ENCODE results near the gene IMMP2L.

The IMMP2L gene

DNA sequence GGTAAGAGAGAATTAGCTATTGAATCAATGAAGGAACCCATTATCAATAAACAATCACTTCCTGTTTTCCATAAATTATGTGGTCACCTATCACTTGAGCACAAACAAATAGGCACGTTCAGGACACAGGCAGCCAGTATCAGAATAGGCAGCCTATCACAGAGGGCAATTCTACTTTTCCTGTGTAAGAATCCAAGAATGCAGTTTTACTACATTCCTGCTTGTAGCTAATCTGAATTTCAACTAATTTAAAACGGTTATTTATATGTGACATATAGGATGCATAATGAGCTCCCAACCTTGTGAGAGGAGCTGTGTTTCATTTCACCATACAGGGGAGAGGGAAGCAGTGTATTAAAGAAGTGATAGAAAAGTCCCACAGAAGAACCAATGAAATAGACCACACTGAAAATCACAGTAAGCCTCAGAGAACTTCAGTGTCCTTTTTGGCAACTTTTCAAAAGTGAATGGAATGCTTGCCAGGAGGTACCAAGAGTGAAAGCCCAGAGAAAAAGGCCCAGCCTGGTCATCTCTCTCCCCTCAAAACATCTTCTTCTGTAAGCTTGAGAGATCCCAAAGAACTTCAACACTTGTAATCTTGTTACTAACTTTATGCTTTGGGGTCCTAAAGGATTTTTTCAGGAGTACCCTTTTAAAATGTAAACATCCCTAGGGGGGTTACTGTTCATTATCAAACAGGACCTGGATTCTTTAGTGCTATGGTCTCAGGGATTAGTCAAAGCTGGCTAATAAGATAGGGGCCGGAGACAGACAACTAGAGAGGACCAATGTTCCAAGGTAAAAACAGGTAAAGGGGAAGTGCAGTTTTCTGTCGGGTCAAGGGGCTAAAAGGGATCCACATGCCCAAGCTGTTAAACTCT lies 1.3 kb downstream of the IMMP2L start:
- Mint-ChIP-seq H3K4me3 (peak overlapping the region; percentile 84 to 92 (median 91)), H3K36me3 (ENCODE audit: low read depth) (peaks cover 17% of the 10 kb centered on the region), H3K4me1 (peaks cover 34% of the 10 kb centered on the region), H3K9me3 (no peaks in the 10 kb centered on the region), H3K27ac (peak overlapping the region; percentile 82 to 97 (median 86)), H3K27me3 (ENCODE audit: low read depth) (no peaks in the 10 kb centered on the region)
- TF ChIP-seq, protein P1, sequence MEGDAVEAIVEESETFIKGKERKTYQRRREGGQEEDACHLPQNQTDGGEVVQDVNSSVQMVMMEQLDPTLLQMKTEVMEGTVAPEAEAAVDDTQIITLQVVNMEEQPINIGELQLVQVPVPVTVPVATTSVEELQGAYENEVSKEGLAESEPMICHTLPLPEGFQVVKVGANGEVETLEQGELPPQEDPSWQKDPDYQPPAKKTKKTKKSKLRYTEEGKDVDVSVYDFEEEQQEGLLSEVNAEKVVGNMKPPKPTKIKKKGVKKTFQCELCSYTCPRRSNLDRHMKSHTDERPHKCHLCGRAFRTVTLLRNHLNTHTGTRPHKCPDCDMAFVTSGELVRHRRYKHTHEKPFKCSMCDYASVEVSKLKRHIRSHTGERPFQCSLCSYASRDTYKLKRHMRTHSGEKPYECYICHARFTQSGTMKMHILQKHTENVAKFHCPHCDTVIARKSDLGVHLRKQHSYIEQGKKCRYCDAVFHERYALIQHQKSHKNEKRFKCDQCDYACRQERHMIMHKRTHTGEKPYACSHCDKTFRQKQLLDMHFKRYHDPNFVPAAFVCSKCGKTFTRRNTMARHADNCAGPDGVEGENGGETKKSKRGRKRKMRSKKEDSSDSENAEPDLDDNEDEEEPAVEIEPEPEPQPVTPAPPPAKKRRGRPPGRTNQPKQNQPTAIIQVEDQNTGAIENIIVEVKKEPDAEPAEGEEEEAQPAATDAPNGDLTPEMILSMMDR (IDR thresholded peaks at IDR 0.05; ENCODE audit: unreplicated experiment in 3 of 3), result no peak

DNA sequence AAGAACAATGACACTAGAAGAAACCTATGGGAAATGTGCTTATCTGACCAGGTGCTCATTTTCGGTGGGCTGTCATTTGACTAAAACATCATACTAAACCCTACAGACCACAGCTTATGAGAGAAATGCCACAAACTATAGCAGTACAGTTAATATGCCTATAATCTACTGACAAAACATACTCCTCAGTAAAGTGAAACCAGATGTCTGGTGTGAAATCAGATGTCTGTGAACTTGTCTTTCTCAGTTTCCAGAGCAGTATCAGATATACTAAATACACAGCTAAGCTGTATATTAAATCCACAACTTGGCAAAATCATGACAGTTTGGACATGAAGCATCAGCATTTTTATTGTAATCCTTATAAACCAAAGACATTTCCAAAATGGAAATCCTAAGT lies 3.3 kb downstream of the IMMP2L start:
- H3K27ac Mint-ChIP-seq, result peak overlapping the region; percentile 40 to 60 (median 42)
- peak overlapping the region in 1 of 3 experiments; percentile 23 for H3K4me3 Mint-ChIP-seq
- H3K9me3 Mint-ChIP-seq, result no peaks in the 10 kb centered on the region
- H3K36me3 Mint-ChIP-seq (ENCODE audit: low read depth), result peaks cover 34% of the 10 kb centered on the region
- TF ChIP-seq, protein P1 (IDR thresholded peaks at IDR 0.05; ENCODE audit: unreplicated experiment in 3 of 3), result no peak
- peaks cover 34% of the 10 kb centered on the region for H3K4me1 Mint-ChIP-seq
- H3K27me3 Mint-ChIP-seq (ENCODE audit: low read depth), result no peaks in the 10 kb centered on the region

DNA sequence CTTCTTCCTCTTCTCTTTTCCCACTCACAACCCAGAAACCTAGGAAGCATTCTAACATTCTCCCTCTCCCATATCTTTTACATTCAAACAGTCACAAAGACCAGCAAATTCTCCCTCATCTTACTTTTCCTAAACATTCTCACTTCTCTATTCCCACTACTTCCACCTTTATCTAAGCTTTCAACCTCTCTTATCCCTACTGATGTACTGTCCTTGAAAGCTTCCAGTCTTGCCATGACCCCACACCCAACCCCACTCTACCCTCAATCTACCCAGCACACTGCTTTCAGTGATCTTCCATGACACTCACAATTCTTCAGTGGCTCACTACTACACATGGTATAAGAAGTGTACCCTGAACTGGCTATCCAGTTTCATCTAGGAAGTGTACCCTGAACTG lies 5.3 kb downstream of the IMMP2L start:
- TF ChIP-seq, protein P1 (IDR thresholded peaks at IDR 0.05; ENCODE audit: unreplicated experiment in 3 of 3), result no peak
- Mint-ChIP-seq H3K27ac (no peak overlapping the region), H3K27me3 (ENCODE audit: low read depth) (no peaks in the 10 kb centered on the region), H3K4me3 (no peak overlapping the region), H3K36me3 (ENCODE audit: low read depth) (peaks cover 37% of the 10 kb centered on the region), H3K9me3 (no peaks in the 10 kb centered on the region), H3K4me1 (peaks cover 30% of the 10 kb centered on the region)

DNA sequence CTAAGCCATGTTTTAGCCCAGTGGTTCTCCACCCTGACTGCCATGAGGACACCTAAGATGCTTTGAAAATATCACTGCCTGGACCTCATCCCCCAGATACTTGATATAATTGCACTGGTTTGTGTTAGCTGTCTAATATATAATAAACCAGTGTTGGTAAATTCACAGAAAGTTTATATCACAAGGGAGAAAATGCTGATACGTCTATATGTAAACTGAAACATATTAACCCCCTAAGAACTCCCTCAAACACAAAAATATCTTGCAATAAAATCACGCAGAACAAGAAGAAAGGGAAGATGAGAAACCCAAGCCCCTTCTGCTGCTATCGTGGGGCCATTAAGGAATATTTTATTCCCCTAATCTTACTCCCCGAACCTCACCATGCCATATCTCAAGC lies 8.2 kb downstream of the IMMP2L start:
- H3K27me3 Mint-ChIP-seq (ENCODE audit: low read depth), result no peaks in the 10 kb centered on the region
- H3K36me3 Mint-ChIP-seq (ENCODE audit: low read depth), result peaks cover 54% of the 10 kb centered on the region
- H3K4me1 Mint-ChIP-seq, result peaks cover 4% of the 10 kb centered on the region
- no peak overlapping the region for H3K27ac Mint-ChIP-seq
- H3K4me3 Mint-ChIP-seq, result no peak overlapping the region
- no peaks in the 10 kb centered on the region for H3K9me3 Mint-ChIP-seq
- TF ChIP-seq, protein P1 (IDR thresholded peaks at IDR 0.05; ENCODE audit: unreplicated experiment in 3 of 3), result no peak

DNA sequence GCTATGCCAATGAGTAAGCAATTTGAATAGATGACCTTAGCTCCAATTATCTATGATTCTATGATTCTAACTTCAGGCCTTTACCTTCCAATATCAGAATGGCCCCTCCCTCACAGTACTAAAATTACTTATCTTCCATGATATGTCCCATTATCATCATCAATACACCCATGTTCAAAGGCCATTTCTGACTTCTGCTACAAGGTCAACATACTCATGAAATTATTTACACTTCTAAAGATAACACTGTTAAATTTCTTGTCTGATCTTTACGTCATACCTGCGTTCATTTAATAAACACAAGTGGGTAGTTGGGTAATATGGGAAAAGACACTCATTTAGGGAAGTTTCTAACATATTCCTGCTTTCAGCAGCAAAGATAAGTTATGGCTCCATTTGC lies 21.2 kb downstream of the IMMP2L start:
- H3K4me1 Mint-ChIP-seq, result no peaks in the 10 kb centered on the region
- H3K36me3 Mint-ChIP-seq (ENCODE audit: low read depth), result peaks cover 4% of the 10 kb centered on the region
- no peaks in the 10 kb centered on the region for H3K9me3 Mint-ChIP-seq
- TF ChIP-seq, protein P1 (IDR thresholded peaks at IDR 0.05; ENCODE audit: unreplicated experiment in 3 of 3), result no peak
- H3K4me3 Mint-ChIP-seq, result no peak overlapping the region
- no peak overlapping the region for H3K27ac Mint-ChIP-seq
- no peaks in the 10 kb centered on the region for H3K27me3 Mint-ChIP-seq (ENCODE audit: low read depth)
